GM23338 (cell line): ENCODE data around the gene CPTP.

Source experiments
- CREB1 ChIP-seq: fragments of 250-450 bp; sonication (Bioruptor Pico); IDR thresholded peaks from 2 replicates; pipeline ENCODE4 v1.5.0; 2020; ENCODE audit warnings: low read depth, mild to moderate bottlenecking, moderate library complexity
- EZH2 ChIP-seq: fragments of 200-600 bp; sonication (generic); IDR thresholded peaks from one replicate; pipeline ENCODE4 v1.8.0; 2017; ENCODE audit warnings: antibody characterized with exemption, mild to moderate bottlenecking, low read depth; ENCODE audit not compliant: unreplicated experiment
- EZH2phosphoT487 ChIP-seq: fragments of 200-600 bp; sonication (generic); IDR thresholded peaks from one replicate; pipeline ENCODE4 v1.8.1; 2018; ENCODE audit warnings: antibody characterized with exemption; ENCODE audit not compliant: unreplicated experiment
- JUNB ChIP-seq: IDR thresholded peaks from one replicate; pipeline ENCODE4 v1.6.1; 2016; ENCODE audit warnings: antibody characterized with exemption; ENCODE audit not compliant: unreplicated experiment
- NANOG ChIP-seq: IDR thresholded peaks from 2 replicates; pipeline ENCODE4 v1.6.1; 2016; ENCODE audit warnings: antibody characterized with exemption, borderline replicate concordance
- POLR2AphosphoS5 ChIP-seq: IDR thresholded peaks from 2 replicates; pipeline ENCODE4 v1.6.1; 2016; ENCODE audit warnings: antibody characterized with exemption, low read depth
- STAT1 ChIP-seq: IDR thresholded peaks from one replicate; pipeline ENCODE4 v1.6.1; 2016; ENCODE audit warnings: antibody characterized with exemption; ENCODE audit not compliant: unreplicated experiment
- ZNF114 ChIP-seq: fragments of 250-450 bp; sonication (Bioruptor Pico); IDR thresholded peaks from 2 replicates; pipeline ENCODE4 v1.5.0; 2020; ENCODE audit warnings: mild to moderate bottlenecking, moderate library complexity
- TF ChIP-seq, protein P1 (sequence below), 2 experiments: fragments of 200-600 bp in 1 of 2; sonication (generic) in 1 of 2; conservative IDR thresholded peaks; 2 replicates each; pipeline versions ENCODE4 v1.5.1 to v1.6.1; 2016 to 2017; ENCODE audit warnings: antibody characterized with exemption in 2 of 2, low read depth in 2 of 2, mild to moderate bottlenecking in 2 of 2, moderate library complexity in 1 of 2
- TF ChIP-seq, protein P2 (sequence below): IDR thresholded peaks from 2 replicates; pipeline ENCODE4 v1.6.1; 2016; ENCODE audit warnings: antibody characterized with exemption
- TF ChIP-seq, protein P3 (sequence below): IDR thresholded peaks from one replicate; pipeline ENCODE4 v1.6.1; 2018; ENCODE audit warnings: antibody characterized with exemption; ENCODE audit not compliant: unreplicated experiment

DNA sequence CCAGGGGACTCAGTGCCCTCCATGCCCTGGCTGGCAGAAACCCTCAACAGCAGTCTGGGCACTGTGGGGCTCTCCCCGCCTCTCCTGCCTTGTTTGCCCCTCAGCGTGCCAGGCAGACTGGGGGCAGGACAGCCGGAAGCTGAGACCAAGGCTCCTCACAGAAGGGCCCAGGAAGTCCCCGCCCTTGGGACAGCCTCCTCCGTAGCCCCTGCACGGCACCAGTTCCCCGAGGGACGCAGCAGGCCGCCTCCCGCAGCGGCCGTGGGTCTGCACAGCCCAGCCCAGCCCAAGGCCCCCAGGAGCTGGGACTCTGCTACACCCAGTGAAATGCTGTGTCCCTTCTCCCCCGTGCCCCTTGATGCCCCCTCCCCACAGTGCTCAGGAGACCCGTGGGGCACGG, 3.7 kb downstream of the CPTP start:
- TF ChIP-seq, protein P1, sequence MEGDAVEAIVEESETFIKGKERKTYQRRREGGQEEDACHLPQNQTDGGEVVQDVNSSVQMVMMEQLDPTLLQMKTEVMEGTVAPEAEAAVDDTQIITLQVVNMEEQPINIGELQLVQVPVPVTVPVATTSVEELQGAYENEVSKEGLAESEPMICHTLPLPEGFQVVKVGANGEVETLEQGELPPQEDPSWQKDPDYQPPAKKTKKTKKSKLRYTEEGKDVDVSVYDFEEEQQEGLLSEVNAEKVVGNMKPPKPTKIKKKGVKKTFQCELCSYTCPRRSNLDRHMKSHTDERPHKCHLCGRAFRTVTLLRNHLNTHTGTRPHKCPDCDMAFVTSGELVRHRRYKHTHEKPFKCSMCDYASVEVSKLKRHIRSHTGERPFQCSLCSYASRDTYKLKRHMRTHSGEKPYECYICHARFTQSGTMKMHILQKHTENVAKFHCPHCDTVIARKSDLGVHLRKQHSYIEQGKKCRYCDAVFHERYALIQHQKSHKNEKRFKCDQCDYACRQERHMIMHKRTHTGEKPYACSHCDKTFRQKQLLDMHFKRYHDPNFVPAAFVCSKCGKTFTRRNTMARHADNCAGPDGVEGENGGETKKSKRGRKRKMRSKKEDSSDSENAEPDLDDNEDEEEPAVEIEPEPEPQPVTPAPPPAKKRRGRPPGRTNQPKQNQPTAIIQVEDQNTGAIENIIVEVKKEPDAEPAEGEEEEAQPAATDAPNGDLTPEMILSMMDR (conservative IDR thresholded peaks at IDR 0.05; ENCODE audit: low read depth in 2 of 2) = no peak
- TF ChIP-seq, protein P2, sequence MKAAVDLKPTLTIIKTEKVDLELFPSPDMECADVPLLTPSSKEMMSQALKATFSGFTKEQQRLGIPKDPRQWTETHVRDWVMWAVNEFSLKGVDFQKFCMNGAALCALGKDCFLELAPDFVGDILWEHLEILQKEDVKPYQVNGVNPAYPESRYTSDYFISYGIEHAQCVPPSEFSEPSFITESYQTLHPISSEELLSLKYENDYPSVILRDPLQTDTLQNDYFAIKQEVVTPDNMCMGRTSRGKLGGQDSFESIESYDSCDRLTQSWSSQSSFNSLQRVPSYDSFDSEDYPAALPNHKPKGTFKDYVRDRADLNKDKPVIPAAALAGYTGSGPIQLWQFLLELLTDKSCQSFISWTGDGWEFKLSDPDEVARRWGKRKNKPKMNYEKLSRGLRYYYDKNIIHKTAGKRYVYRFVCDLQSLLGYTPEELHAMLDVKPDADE = no peak
- TF ChIP-seq POLR2AphosphoS5 (no peak), CREB1 (CRISPR knock-in tag) (no peak), EZH2 (no peak), JUNB (no peak), EZH2phosphoT487 (no peak), ZNF114 (CRISPR knock-in tag) (no peak), NANOG (no peak), STAT1 (no peak)
- TF ChIP-seq, protein P3, sequence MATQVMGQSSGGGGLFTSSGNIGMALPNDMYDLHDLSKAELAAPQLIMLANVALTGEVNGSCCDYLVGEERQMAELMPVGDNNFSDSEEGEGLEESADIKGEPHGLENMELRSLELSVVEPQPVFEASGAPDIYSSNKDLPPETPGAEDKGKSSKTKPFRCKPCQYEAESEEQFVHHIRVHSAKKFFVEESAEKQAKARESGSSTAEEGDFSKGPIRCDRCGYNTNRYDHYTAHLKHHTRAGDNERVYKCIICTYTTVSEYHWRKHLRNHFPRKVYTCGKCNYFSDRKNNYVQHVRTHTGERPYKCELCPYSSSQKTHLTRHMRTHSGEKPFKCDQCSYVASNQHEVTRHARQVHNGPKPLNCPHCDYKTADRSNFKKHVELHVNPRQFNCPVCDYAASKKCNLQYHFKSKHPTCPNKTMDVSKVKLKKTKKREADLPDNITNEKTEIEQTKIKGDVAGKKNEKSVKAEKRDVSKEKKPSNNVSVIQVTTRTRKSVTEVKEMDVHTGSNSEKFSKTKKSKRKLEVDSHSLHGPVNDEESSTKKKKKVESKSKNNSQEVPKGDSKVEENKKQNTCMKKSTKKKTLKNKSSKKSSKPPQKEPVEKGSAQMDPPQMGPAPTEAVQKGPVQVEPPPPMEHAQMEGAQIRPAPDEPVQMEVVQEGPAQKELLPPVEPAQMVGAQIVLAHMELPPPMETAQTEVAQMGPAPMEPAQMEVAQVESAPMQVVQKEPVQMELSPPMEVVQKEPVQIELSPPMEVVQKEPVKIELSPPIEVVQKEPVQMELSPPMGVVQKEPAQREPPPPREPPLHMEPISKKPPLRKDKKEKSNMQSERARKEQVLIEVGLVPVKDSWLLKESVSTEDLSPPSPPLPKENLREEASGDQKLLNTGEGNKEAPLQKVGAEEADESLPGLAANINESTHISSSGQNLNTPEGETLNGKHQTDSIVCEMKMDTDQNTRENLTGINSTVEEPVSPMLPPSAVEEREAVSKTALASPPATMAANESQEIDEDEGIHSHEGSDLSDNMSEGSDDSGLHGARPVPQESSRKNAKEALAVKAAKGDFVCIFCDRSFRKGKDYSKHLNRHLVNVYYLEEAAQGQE = no peak
